Stimulated activated effector memory CD8-positive, alpha-beta T cell treated with anti-CD3 and anti-CD28 coated beads, Interleukin-12 subunit alpha, Interleukin-12 subunit beta, amount 100 ng/mL, for 72 hours (primary cell): Measurements from ENCODE around the gene HRG.
"Not testable (repeated sequence)": the region's sequence is repeated elsewhere in the genome, so short reads cannot be mapped to it uniquely, and the experiment has no call there.

Experiments used
- ATAC-seq: fragments of 150-1000 bp; cut with Tn5 transposase; 2 replicates; pipeline ENCODE4 v1.10.0; 2021
- DNase-seq, 2 donors: peaks; one replicate each; pipeline ENCODE4 v3.0.0; 2021 to 2022; ENCODE audit warnings: low spot score in 2 of 2
- H3K27ac Mint-ChIP-seq: one replicate; pipeline ENCODE4 v1.8.0; 2022; ENCODE audit warnings: mild to moderate bottlenecking, mixed read lengths
- H3K36me3 Mint-ChIP-seq: one replicate; pipeline ENCODE4 v1.8.0; 2022; ENCODE audit warnings: mild to moderate bottlenecking, mixed read lengths
- H3K4me1 Mint-ChIP-seq: one replicate; pipeline ENCODE4 v1.8.0; 2022; ENCODE audit warnings: mixed read lengths
- H3K4me3 Mint-ChIP-seq: one replicate; pipeline ENCODE4 v1.8.0; 2022; ENCODE audit warnings: mild to moderate bottlenecking, mixed read lengths
- H3K9me3 Mint-ChIP-seq: one replicate; pipeline ENCODE4 v1.8.0; 2022; ENCODE audit warnings: mixed read lengths

Gene HRG

DNA sequence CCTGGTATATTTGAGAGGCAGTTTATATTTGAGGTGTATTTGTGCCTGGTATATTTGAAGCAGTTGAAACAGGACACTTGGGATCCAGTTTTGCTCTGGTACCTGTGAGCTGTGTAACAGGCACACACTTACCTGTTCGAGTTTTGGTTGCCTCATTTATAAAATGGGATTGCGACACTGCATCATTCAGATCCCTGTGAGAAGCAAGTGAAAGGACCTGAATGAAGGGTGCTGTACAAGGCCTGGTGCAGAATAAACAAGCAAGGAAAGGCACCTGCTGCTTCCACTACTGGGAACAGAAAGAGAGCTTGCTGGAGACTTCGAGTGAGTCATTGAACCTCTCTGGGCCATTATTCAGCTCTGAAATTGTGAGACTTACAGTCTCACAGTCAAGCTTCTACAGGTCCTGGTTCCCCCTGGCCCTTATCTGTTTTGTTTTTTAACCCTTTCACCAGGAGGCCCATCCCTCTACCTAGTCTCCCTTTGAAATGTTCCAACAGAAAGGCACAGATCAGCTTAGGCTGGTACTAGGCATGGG lies 14.1 kb upstream of the HRG start:
- Mint-ChIP-seq H3K27ac (no peak overlapping the region), H3K36me3 (no peaks in the 10 kb centered on the region), H3K4me3 (no peak overlapping the region), H3K4me1 (no peaks in the 10 kb centered on the region), H3K9me3 (no peaks in the 10 kb centered on the region)
- ATAC-seq (no peak), DNase-seq (no peak)

- DNase-seq (no peak), ATAC-seq (no peak)
- Mint-ChIP-seq H3K9me3 (no peaks in the 10 kb centered on the region), H3K36me3 (no peaks in the 10 kb centered on the region), H3K27ac (no peak overlapping the region), H3K4me3 (no peak overlapping the region), H3K4me1 (no peaks in the 10 kb centered on the region)
Measured at GRCh38 chr3:186653080-186653707, 12.6 kb upstream of the HRG start.

DNA sequence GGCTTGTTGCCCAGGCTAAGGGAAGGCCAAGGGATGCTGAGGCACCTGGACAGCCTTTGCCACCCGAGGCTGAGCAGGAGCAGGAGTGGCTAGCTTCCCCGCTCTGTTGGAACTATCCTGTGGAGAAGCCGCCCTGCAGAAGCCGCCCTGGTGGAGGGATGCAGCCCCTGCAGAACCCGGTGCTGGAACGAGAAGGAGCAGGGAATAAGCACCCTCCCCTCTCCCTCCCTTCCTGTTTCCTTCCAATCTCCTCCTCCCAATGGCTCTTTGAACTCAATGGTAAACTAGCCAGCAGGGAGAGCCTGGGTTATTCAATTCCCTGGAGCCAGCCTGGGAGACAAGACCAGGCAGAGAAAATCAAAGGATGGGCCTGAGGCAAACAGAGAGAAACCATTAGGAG lies 11.8 kb upstream of the HRG start:
- no peaks in the 10 kb centered on the region for H3K36me3 Mint-ChIP-seq
- no peak for ATAC-seq
- DNase-seq = no peak
- peaks cover 4% of the 10 kb centered on the region for H3K4me1 Mint-ChIP-seq
- no peaks in the 10 kb centered on the region for H3K9me3 Mint-ChIP-seq
- H3K27ac Mint-ChIP-seq = no peak overlapping the region
- no peak overlapping the region for H3K4me3 Mint-ChIP-seq

DNA sequence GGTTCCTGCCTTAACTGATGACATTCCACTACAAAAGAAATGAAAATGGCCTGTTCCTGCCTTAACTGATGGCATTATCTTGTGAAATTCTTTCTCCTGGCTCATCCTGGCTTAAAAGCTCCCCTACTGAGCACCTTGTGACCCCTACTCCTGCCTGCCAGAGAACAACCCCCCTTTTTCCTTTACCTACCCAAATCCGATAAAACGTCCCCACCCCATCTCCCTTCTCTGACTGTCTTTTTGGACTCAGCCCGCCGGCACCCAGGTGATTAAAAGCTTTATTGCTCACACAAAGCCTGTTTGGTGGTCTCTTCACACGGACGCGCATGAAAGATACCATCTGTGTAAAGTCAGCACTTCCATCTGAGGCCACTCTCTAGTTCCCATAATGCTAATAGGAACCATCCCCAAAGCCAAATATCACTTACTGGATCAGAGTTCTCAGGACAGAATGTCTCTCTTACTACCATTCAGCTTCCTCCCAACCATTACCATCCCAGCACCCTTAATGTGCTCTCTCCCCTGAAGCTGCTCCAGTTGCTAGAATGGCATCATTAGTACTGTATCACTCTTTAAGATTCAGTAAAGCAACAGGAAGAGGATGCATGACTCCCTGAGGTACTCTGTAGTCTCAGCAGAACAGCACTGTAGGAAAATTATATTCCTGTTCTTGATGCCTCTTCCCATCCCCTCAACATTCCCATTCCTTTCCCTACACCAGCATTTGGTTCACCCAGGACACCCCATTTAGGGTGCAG lies 2.3 kb upstream of the HRG start:
- H3K36me3 Mint-ChIP-seq = no peaks in the 10 kb centered on the region

DNA sequence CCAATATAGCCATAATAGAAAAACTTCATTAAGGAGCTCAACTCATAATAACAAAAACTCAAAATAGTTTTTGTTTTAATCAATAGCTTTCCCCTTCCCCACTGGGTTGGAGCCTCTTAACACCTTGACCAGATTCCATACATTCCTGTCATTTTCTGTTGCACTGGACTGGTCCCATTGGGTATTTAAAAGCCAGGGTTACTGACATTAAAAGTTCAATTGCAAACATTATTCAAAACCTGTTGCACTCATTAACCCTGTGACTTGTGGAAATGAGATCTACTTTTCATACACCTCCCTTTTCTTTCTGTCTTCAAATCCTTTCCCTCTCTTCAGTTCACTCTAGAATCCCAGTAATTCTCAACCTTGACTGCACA lies 1.7 kb upstream of the HRG start:
- Mint-ChIP-seq H3K4me3 (no peak overlapping the region), H3K9me3 (no peaks in the 10 kb centered on the region), H3K4me1 (peaks cover 9% of the 10 kb centered on the region), H3K27ac (no peak overlapping the region), H3K36me3 (no peaks in the 10 kb centered on the region)
- DNase-seq (no peak), ATAC-seq (no peak)

More for the DNA sequence above, 2.3 kb upstream of the HRG start:
- ATAC-seq = no peak
- DNase-seq = no peak
- Mint-ChIP-seq H3K4me3 (no peak overlapping the region), H3K9me3 (no peaks in the 10 kb centered on the region), H3K27ac (no peak overlapping the region), H3K4me1 (peaks cover 13% of the 10 kb centered on the region)

DNA sequence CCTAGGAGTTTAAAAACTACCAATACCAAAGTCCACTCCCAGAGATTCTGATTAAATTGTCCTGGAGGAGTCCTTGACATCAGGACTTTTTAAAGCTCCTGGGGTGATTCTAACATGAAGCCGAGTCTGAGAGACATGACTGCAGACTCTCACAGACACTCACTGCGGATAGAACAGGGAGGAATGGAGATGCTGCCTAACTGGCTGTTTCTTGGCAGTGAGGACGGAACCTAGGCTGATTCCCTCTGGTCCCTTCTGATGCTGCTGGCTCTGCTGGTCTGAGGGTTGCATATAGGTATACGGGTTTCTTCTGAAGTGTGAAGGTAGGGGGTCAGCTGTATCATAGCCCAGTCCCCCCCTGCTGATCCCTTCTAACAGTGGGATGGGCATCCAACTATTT lies 1.3 kb upstream of the HRG start:
- Mint-ChIP-seq H3K36me3 (no peaks in the 10 kb centered on the region), H3K27ac (no peak overlapping the region)

DNA sequence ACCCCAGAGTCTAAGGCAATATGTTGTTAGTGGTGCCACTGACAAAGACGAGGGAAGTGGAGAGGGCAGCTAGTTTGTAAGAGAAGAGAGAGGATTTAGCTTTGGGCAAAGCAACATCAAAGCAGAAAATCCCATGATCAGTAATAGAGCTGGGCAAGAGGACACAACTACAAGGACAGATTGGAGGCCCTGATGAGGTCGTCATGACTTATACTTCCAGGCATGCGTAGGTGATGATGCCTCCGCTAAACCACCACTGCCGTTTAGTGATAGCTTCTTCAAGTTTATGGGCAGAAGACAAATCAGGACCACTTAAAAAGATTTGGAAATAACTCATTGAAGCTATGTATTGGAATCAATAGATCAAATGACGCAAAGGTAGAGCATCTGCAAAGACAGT lies 2.6 kb downstream of the HRG start:
- no peaks in the 10 kb centered on the region for H3K9me3 Mint-ChIP-seq
- no peaks in the 10 kb centered on the region for H3K36me3 Mint-ChIP-seq
- H3K4me3 Mint-ChIP-seq = no peak overlapping the region
- H3K27ac Mint-ChIP-seq = no peak overlapping the region
- DNase-seq = no peak
- peak; percentile 43 for ATAC-seq
- peaks cover 13% of the 10 kb centered on the region for H3K4me1 Mint-ChIP-seq

More for the DNA sequence above, 1.3 kb upstream of the HRG start:
- H3K9me3 Mint-ChIP-seq = no peaks in the 10 kb centered on the region
- ATAC-seq (no peak), DNase-seq (no peak)
- no peak overlapping the region for H3K4me3 Mint-ChIP-seq
- H3K4me1 Mint-ChIP-seq = peaks cover 10% of the 10 kb centered on the region

GRCh38 chr3:186669378-186670084 lies 3.7 kb downstream of the HRG start:
- H3K36me3 Mint-ChIP-seq = no peaks in the 10 kb centered on the region
- no peaks in the 10 kb centered on the region for H3K9me3 Mint-ChIP-seq
- DNase-seq (no peak), ATAC-seq (peak; percentile 58)
- H3K4me1 Mint-ChIP-seq = peaks cover 13% of the 10 kb centered on the region
- H3K27ac Mint-ChIP-seq = no peak overlapping the region
- H3K4me3 Mint-ChIP-seq = no peak overlapping the region

DNA sequence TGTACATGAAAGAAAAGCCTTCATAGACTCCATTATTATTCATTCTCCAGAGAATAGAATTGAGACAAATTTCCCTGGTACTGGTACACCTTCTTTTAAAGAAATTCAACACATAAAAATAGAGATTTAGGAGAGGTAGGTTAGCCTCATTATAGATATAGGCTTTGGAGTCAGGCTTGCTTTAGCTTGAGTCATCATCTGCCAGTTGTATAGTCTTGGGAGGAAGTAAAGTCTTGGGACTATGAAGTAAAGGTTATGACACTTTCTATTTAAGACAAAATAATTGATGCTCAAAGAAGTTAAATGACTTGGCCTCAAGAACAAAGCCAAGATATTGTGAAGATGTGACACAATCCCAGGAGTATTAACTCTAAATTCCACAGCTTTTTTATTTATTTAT lies 4.3 kb downstream of the HRG start:
- H3K27ac Mint-ChIP-seq = no peak overlapping the region
- H3K9me3 Mint-ChIP-seq = no peaks in the 10 kb centered on the region
- DNase-seq = no peak
- H3K4me3 Mint-ChIP-seq = no peak overlapping the region
- H3K36me3 Mint-ChIP-seq = no peaks in the 10 kb centered on the region
- peaks cover 13% of the 10 kb centered on the region for H3K4me1 Mint-ChIP-seq
- no peak for ATAC-seq

DNA sequence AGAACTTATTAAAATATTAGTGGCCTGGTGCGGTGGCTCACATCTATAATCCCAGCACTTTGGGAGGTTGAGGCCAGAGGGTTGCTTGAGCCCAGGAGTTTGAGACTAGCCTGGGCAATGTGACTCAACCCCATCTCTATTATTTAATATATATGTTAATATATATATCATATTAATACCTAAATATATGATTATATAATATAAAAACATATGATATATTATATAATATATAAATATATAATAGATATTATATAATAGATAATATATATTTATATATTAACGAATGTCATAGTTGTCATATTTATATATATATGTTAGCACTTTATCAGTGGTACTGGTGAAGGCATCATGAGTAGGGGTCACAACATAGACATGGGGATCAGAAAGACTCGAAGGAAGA lies 5.2 kb downstream of the HRG start:
- no peaks in the 10 kb centered on the region for H3K36me3 Mint-ChIP-seq
- H3K27ac Mint-ChIP-seq = no peak overlapping the region
- DNase-seq = no peak
- no peak for ATAC-seq
- no peak overlapping the region for H3K4me3 Mint-ChIP-seq
- peaks cover 13% of the 10 kb centered on the region for H3K4me1 Mint-ChIP-seq
- no peaks in the 10 kb centered on the region for H3K9me3 Mint-ChIP-seq

- Mint-ChIP-seq H3K4me3 (no peak overlapping the region), H3K27ac (no peak overlapping the region), H3K9me3 (no peaks in the 10 kb centered on the region), H3K4me1 (no peaks in the 10 kb centered on the region), H3K36me3 (no peaks in the 10 kb centered on the region)
- ATAC-seq = no peak
- no peak for DNase-seq
Measured at GRCh38 chr3:186678604-186679003, 12.8 kb downstream of the HRG start.

DNA sequence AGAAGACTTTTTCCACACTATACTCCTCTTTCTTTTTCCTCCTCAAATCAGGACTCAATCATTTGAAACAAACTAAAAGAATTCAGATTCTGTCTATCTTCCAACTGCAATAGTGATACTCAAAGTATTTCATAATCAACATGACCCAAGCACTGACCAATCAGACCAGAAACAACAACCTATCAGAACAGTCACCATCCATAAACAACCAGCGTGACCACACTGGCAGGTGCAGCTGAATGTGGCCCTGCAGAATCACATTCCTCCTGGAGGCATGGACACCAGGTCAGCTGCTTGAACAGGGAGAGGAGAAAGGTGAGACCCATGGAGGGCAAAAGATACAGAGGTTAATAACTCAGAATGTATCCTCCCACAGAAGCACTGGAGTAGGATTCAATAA lies 13.3 kb downstream of the HRG start:
- Mint-ChIP-seq H3K27ac (no peak overlapping the region), H3K4me1 (no peaks in the 10 kb centered on the region), H3K4me3 (no peak overlapping the region), H3K9me3 (no peaks in the 10 kb centered on the region), H3K36me3 (no peaks in the 10 kb centered on the region)
- no peak for DNase-seq
- ATAC-seq = no peak

GRCh38 chr3:186680869-186681268 lies 15.1 kb downstream of the HRG start:
- H3K4me3 Mint-ChIP-seq = no peak overlapping the region
- H3K27ac Mint-ChIP-seq = no peak overlapping the region
- DNase-seq = no peak
- no peaks in the 10 kb centered on the region for H3K36me3 Mint-ChIP-seq
- H3K4me1 Mint-ChIP-seq = peaks cover 4% of the 10 kb centered on the region
- peaks cover 10% of the 10 kb centered on the region for H3K9me3 Mint-ChIP-seq
- ATAC-seq = no peak

- no peak for DNase-seq
- H3K9me3 Mint-ChIP-seq = peaks cover 10% of the 10 kb centered on the region
Measured at GRCh38 chr3:186682812-186683211, 17.0 kb downstream of the HRG start.

DNA sequence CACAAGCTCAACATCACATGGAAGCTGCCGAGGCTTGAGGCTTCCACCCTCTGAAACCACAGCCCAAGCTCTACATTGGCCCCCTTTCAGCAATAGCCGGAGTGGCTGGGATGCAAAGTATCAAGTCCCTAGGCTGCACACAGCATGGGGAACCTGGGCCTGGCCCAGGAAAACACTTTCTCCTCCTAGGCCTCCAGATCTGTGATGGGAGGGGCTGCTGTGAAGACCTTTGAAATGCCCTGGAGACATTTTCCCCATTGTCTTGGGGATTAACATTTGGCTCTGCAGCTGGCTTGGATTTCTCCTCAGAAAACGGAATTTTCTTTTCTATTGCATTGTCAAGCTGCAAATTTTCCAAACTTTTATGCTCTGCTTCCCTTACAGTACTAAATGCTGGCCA lies 18.2 kb downstream of the HRG start:
- Mint-ChIP-seq H3K9me3 (peaks cover 10% of the 10 kb centered on the region), H3K36me3 (no peaks in the 10 kb centered on the region), H3K4me3 (no peak overlapping the region), H3K27ac (no peak overlapping the region), H3K4me1 (peaks cover 20% of the 10 kb centered on the region)
- ATAC-seq (no peak), DNase-seq (no peak)

More at GRCh38 chr3:186682812-186683211, 17.0 kb downstream of the HRG start:
- ATAC-seq = no peak
- Mint-ChIP-seq H3K4me1 (peaks cover 18% of the 10 kb centered on the region), H3K4me3 (no peak overlapping the region), H3K36me3 (no peaks in the 10 kb centered on the region), H3K27ac (no peak overlapping the region)

GRCh38 chr3:186686475-186686874 lies 20.7 kb downstream of the HRG start:
- H3K9me3 Mint-ChIP-seq = not testable (repeated sequence)

More at GRCh38 chr3:186686475-186686874, 20.7 kb downstream of the HRG start:
- H3K4me1 Mint-ChIP-seq = peaks cover 23% of the 10 kb centered on the region
- not testable (repeated sequence) for DNase-seq, H3K4me3 Mint-ChIP-seq, H3K27ac Mint-ChIP-seq, H3K36me3 Mint-ChIP-seq, ATAC-seq
